HG03196 (cell line): ENCODE data around the gene AIFM3.

ENCODE experiments used
- ATAC-seq: cut with Tn5 transposase; IDR thresholded peaks from one replicate; pipeline ENCODE4 v1.9.1; 2021; ENCODE audit not compliant: unreplicated experiment

Gene AIFM3

DNA sequence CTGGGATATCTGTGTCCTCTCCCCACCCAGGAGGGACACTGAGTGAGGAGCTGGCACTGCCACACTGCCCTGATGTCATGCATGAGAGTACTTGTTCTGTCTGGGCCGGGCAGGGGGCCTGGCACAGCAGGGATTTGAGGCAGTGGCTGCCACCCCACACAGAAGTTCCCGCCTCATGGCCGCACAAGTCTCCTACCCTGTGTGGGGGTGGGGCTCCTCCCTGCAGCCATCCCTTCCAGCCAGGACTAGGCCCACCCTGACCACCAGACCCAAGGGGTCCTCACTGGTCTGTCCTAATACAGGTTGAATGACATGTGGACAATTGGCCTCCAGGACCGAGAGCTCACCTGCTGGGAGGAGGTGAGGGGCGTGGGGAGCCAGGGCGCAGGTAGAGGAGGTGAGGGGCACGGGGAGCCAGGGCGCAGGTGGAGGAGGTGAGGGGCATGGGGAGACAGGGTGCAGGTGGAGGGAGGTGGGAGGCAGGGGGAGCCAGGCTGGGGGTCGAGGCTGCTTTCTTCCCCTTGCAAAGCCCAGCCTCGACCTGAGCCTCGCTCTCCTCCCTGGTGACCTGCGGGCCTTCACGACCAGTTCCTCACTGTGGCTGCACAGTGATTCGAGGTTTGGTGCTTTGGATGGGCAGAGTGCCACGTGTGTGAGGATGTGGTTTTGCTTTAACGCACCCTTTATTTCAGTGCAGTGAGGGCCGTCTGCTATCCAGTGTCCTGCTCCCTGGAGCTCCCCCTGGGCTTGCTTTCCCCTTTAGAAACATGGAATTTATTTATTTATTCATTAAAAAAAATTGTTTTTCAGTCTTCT is 22.5 kb downstream of the AIFM3 start:
- no peak for ATAC-seq

DNA sequence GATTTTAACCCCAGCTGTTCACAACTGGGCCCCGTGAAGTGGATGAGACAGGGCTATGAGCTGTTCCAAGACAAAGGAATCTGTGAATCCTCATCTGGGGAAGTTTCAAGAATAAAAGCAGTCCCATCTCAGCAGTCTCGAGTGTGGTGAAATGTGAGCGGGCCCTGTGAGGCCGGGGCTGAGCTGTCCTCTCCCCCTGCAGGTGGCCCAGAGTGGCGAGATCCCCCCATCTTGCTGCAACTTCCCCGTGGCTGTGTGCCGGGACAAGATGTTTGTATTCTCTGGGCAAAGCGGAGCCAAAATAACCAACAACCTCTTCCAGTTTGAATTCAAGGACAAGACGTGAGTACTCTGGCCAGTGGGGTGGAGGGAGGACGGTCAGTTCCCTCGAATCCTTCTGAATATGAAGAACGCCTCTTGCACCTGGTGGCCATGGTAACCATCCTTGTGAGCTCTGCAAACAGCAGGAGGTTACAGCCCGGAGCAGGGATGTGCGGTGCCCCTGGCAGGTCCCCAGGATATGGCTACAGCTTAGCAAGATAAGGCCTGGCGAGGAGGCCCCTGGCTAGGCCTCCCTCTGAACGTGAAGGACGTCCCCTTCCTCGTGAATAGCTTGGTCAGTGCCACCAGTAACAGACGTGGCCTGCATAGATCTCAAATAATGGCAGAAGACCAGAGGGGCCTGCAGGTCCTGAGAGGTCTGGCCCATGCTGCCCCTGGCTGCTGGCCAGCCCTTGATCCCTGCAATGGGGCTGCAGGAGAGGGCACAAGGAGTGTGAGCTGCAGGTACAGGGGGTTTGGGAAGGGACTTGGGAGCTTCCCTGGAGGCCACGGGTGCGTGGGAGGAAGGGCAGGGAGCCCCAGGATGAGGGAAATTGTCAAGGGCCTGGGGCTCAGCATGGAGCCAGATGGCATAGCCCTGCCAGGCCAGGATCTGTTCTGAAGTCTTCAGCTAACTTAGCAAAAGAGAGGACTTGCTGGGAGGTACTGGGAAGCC is 23.4 kb downstream of the AIFM3 start:
- ATAC-seq, result no peak

DNA sequence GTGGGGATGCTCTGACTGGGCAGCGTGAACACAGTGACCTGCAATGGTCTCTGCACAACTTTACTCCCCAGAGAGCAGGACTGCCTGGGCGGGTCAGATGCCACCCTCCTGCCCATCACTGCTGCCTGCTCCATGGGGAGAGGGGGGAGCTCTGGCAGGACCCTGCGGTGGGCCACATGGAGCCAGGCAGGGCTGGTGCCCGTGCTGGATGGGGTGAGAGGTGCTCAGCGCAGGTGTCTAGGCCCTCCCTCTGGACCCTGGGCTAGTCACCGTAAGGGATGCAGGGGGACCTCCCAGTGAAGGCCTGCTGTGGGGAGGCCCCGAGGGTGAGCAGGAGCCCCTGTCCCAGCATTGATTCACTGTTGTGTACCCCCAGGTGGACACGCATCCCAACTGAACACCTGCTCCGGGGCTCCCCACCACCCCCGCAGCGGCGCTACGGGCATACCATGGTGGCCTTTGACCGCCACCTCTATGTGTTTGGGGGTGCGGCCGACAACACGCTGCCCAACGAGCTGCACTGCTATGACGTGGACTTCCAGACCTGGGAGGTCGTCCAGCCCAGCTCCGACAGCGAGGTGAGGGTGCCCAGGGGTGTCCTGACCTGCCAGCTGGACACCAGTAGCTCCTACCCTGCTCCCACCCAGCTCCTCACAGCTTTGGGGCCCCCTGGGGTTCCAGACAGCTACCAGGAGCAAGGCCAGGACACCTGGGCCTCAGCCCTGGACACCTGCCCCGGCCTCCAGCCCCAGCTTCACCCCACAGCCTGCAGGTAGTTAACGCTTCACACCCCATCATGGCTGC is 24.4 kb downstream of the AIFM3 start:
- ATAC-seq, result no peak

DNA sequence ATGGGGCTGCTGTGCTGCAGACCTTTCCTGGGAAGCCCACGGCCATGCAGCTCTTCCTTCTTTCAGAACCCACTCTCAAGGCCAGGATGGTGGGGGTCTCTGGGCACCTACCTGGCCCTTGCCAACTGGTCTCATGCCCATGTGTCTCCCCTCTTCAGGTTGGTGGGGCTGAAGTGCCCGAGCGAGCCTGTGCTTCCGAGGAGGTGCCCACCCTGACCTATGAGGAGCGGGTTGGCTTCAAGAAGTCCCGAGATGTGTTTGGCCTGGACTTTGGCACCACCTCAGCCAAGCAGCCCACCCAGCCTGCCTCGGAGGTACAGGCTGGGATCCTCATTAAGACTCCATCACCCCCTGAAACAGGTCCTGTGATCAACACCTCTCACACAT is 25.0 kb downstream of the AIFM3 start:
- ATAC-seq, result no peak

DNA sequence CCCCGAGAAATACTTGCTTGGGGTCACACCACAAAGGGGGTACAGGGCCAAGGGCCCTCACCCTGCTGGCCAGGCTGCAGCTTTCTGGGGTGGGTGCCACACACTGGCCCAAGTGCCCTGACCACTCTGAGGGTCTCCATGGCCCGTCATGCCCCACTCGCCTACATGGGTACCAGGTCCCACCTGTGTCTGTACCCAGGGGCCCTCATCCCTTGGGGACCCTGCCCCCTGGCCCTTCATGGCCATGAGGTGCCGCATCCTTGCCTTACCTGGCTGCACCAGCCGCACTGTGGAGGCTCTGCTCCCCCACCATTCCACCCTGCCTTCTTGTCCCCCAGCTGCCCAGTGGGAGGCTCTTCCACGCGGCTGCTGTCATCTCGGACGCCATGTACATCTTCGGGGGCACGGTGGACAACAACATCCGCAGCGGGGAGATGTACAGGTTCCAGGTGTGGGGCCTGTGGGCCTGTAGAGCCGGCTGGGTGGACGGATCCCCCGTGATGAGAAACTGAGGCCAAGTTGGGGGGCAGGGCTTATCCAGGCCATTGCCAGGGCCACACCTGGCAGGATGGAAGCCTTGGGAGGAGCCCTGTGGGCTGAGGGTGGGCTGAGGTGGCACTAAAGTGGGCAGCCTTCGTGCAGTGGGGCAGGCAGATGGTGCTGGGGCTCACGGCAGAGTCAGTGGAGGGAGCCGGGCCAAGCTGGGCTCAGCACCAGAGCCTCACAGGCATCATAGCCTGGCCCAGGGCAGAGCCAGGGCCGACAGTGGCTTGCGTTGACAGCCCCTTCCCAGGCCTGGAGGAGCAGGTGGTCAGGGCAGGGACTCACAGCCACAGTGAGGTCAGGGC is 25.6 kb downstream of the AIFM3 start:
- ATAC-seq, result no peak

DNA sequence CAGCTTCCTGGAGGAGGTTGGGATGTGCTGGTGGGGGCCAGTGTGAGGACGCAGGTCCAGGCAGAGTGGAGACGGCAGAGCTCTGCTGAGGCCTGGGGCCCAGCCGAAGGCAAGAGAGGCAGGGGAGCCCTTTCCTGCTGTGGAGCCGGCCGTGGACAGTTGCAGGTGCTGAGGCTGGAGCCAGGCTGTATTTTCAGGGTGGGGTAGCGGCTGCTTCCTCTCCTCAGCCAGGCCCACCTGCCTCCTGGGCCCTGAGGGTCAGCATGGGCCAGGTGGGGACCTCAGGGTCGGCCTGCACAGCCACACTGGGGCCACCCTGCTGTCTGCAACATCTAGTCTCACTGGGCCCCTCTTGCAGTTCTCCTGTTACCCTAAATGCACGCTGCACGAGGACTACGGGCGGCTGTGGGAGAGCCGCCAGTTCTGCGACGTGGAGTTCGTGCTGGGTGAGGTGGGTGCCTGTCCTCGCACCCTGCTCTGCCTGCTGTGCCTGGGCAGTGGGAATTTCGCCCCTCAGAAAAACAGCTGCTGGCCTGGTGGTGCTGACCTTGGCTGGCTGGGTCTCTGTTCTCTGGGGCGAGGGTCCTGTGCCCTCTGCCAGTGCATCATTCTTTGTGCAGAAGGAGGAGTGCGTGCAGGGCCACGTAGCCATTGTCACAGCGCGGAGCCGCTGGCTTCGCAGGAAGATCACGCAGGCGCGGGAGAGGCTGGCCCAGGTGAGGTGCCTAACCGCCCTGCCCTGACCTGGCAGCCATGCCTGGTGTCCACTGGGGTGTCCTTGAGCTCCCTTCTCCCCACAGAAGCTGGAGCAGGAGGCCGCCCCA is 26.5 kb downstream of the AIFM3 start:
- no peak for ATAC-seq

DNA sequence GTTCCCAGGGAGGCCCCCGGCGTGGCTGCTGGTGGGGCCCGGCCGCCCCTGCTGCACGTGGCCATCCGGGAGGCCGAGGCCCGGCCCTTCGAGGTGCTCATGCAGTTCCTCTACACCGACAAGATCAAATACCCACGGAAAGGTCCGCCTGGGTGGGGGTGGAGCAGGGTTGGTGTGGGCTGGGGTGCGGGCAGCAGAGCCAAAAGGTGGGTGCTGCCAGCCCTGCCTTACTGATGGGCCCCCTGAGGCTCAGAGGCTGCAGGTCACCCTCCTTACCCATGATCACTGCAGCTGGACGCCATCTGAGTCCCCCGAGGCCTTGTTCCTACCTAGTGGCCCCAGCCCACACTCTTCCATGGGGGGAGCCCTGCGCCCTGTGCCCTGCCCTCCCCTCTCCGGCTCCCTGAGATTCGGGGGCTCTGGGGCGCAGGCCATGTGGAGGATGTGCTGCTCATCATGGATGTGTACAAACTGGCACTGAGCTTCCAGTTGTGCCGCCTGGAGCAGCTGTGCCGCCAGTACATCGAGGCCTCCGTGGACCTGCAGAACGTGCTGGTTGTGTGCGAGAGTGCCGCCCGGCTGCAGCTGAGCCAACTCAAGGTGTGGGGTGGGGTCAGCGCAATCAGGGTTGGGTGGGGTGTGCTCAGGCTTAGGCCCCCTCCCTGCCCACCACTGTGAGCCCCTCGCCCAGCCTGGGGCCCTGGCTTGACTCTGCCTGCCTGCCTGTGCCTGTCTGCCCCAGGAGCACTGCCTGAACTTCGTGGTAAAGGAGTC is 27.3 kb downstream of the AIFM3 start:
- ATAC-seq, result no peak

DNA sequence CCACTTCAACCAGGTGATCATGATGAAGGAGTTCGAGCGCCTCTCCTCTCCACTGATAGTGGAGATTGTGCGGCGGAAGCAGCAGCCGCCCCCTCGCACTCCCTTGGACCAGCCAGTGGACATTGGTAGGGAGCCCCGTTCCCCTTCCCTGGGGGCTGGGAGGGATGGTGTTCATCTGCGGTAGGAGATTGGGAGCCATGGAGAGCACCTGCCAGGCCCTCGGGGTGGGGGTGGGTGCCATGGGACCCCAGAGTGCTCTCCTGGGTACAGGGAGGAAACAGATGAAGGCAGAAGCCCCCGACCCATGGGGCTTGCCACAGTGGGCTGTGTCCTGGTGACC is 27.8 kb downstream of the AIFM3 start:
- no peak for ATAC-seq

DNA sequence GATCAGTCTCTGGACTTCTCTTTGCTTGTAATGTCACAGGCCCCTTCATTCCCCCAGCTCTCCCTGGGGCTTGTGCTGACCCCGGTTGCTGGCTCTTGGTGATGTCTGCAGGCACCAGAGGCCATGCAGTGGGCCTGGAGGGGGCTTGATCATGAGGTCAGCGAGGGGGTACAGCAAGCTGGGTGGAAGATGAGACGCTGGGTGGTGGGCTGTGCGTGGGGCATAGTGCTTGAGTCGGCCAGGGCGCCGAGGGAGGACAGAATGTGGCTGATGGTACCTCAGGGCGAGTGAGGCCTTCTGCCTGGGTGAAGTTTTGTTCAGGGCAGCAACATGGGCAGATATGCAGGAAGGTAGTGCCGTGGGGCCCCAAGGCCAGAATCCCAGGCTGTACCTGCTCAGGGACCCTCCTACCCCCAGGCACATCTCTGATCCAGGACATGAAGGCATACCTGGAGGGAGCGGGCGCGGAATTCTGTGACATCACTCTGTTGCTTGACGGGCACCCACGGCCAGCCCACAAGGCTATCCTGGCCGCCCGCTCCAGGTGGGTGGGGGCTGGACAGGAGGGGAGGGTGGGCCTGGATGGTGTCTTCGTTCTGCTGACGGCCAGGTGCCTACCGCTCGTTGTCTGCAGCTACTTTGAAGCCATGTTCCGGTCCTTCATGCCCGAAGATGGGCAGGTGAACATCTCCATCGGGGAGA is 28.4 kb downstream of the AIFM3 start:
- no peak for ATAC-seq

DNA sequence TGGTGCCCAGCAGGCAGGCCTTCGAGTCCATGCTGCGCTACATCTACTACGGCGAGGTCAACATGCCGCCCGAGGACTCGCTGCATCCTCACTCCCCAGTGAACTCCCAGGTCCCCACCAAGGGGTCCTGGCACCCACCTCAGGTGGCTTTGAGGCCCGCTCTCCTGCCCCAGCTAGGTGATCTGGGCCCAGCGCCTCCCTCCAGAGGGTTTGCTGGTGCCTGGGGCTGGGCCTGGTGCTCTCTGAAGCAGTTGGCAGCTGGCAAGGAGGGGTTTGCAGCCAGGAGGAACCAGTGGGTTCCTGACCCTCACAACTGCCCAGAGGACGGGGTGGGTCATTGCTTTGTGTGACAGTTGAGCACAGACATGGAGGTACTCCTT is 29.0 kb downstream of the AIFM3 start:
- ATAC-seq, result no peak

DNA sequence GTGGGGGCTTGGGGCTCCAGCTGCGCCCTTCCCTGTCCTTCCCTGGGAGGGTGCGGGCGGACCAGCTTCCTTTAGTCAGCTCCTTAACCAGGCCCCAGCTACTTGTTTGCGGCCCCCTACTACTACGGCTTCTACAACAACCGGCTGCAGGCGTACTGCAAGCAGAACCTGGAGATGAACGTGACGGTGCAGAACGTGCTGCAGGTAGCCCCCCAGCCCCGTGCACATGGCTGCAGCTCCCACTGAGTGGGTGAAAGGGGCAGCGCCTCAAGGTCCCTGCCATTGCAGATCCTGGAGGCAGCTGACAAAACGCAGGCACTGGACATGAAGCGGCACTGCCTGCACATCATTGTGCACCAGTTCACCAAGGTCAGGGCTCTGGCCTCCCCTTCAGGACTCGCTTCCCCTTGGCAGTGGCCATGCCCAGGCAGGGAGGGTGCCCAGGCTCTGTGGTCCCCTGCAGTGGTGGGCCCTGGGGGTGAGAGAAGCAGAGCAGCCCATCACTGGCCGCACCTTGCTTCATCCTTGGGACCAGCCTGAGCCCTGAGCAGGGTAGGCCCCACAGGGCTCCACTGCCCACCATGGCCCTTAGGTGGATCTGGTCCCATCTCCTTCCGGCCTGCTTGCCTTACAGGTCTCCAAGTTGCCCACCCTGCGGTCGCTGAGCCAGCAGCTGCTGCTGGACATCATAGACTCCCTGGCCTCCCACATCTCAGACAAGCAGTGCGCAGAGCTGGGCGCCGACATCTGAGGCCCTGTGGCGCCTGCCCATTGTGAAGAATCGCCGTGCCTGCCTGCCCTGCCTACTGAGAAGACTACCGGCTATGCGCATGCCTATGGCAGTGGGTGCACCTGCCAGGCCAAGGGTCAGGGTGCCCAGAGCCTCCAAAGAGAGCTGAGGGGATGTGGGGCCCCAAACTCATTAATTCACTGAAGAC is 29.8 kb downstream of the AIFM3 start:
- no peak for ATAC-seq

DNA sequence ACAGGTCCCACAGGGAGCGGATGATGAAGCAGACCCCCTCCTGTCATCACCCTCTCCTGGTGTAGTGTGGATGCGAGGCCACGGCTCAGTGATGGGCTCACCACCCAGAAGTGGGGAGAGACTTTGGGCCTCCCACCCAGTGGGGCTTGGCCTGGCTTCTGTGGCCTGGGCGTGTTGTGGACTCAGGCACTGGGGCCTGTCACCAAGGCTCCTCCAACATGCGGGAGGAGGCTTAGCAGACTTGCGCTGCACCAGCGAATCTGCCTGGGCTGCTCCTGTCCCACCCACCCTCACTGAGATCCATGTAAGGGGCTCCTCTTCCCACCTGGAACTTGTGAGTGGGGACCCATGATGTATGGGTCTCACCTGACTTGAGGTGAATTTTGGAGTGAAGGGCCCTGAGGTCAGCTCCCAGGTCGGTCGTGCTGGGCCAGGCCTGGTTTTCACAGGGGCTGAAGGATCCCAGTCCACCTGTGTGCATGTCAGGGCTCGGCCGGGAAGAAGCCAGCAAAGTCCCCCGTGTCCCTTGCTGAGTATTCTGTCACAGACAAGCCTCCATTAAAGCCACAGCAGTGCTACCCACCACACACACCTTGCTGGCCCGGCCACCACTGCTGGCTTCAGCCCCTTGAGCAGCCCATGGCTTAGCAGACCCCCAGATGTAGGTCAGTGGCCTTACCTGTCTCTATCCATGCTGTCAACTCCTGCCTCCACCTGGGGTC is 30.6 kb downstream of the AIFM3 start:
- no peak for ATAC-seq

DNA sequence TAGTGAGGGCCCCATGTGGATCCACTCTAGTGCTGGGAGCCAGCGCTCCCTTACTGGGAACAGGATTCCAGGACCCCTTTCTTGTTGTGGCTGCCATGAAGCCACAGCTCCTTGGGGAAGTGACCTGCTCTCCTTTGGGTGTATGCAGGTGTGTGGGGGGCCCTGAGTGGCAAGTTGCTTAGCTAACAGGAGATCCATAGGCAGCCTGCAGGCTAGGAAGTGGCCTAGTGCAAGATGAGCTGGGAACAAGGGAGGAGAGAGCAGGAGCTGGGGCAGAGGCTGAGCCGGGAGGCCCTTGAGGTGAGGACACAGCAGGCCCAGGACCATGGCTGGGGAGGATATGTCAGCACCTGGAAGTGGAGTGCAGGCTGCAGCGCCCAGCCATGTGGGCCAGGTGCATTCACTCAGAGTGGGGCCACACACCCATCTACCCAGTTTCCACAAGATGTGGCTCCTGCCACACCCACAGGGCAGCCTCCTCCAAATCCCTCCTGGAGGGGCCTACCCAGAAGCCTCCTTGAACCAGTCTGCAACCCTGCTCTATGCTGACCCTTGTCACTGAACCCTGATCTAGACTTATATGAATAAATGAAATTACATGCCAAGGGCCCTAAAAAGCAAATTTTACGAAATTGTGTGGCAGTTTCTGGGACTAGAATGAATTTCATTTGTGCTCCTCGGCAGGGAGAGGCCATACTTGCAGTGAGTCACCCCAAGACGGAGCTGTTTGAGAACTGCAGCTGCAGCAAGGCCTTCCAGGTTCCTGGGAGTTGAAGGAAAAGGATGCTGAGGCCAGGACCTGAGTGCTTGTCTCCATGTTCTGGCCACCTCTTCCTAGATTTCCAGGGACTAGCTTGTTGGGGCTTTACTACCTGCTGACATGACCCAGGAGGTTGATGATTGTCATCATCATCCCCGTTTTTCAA is 31.6 kb downstream of the AIFM3 start:
- ATAC-seq, result no peak

DNA sequence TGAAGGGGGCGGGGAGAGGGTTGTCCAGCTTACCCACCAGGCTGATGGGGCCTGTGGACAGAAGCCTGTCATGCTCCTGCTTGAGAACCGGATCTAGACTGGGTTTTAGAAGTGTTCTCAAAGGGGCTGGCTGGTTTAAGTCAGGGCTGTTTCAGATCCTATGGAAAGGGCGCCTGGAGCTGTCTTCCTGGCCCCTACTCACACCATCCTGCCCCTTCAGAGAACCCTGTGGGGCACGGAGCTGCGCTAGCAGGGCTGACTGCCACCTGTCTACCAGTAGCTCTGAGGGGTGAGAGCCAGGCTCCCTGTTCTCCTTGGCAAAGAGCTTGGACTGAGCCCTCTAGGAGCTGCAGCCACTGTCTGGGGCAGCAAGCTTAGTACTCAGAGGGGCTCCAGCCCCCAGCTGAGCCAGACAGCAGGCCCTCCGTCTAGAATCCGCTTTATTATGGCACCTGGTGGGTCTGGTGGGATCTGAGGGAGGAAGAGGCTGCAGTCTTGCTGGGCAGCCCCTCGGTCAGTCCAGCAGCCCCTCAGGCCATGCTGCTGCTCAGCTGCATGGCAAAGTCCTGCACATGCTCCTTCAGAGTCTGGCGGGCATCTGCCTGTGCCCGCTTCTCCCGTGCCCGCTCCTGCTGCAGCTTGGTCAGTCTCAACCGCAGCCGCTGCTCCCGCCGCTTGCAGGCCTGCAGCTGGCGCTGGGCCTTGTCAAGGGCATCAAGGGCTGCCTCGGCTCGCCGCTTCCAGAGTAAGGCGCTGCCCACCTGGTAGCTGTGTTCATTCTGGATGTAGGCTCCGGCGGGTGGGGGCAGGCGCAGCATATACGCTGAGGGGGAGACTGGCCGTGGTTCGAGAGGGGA is 32.5 kb downstream of the AIFM3 start:
- ATAC-seq, result no peak
